OCI-LY7 (cell line): ENCODE data around the gene SLC30A9. TPM values are rescaled to one million over a fixed set of nuclear protein-coding genes. Genes with fewer than 3 reads are reported as not detected.

Experiments used
- BruUV-seq: library from RNA; stranded (reverse); fragments of 400-500 nt; replicated peaks from 2 replicates; lab custom pipeline; 2021; lab: Mats Ljungman, UMichigan
- CTCF ChIA-PET: fragments of 300-600 bp; sonication (Branson Sonifier 250); formaldehyde crosslinking; loops from one replicate; lab custom pipeline; 2022; ENCODE audit warnings: antibody characterized with exemption; ENCODE audit not compliant: unreplicated experiment; lab: Charles Lee
- POLR2A ChIA-PET: fragments of 300-600 bp; sonication (Branson Sonifier 250); formaldehyde crosslinking; loops from one replicate; lab custom pipeline; 2022; ENCODE audit warnings: antibody characterized with exemption; lab: Charles Lee
- DNase-seq: peaks from one replicate; pipeline ENCODE4 v3.0.0-alpha.2; 2015; ENCODE audit warnings: low spot score
- H2AFZ ChIP-seq: fragments of 200-600 bp; sonication (generic), shearing (Covaris generic); 2 replicates; pipeline ENCODE4 v1.6.1; 2014; ENCODE audit warnings: mild to moderate bottlenecking, antibody characterized with exemption, low read length, moderate library complexity
- H3K27ac ChIP-seq: fragments of 200-600 bp; sonication (generic); 2 replicates; pipeline ENCODE4 v1.5.1; 2014; ENCODE audit warnings: mixed run types, low read depth, mild to moderate bottlenecking, moderate library complexity, low read length, inconsistent platforms; ENCODE audit not compliant: poor library complexity, severe bottlenecking
- H3K36me3 ChIP-seq: fragments of 200-600 bp; sonication (generic); 2 replicates; pipeline ENCODE4 v1.6.1; 2014; ENCODE audit warnings: mild to moderate bottlenecking, antibody characterized with exemption, low read length, moderate library complexity, mixed read lengths; ENCODE audit not compliant: insufficient read depth
- H3K4me1 ChIP-seq: fragments of 200-600 bp; sonication (generic); 2 replicates; pipeline ENCODE4 v1.5.1; 2014; ENCODE audit warnings: mild to moderate bottlenecking, low read length; ENCODE audit not compliant: insufficient read depth, poor library complexity, severe bottlenecking
- H3K4me2 ChIP-seq: fragments of 200-600 bp; sonication (generic); 2 replicates; pipeline ENCODE4 v1.6.1; 2014; ENCODE audit warnings: mild to moderate bottlenecking, low read length
- H3K4me3 ChIP-seq: fragments of 200-600 bp; sonication (generic); 2 replicates; pipeline ENCODE4 v1.5.1; 2014; ENCODE audit warnings: mild to moderate bottlenecking, low read depth, low read length; ENCODE audit not compliant: poor library complexity, severe bottlenecking
- H3K79me2 ChIP-seq: fragments of 200-600 bp; sonication (generic); 2 replicates; pipeline ENCODE4 v1.6.1; 2016; ENCODE audit warnings: low read depth, mild to moderate bottlenecking, low read length, moderate library complexity, mixed read lengths; ENCODE audit not compliant: insufficient read depth
- H3K9me2 ChIP-seq: fragments of 200-600 bp; sonication (generic); 2 replicates; pipeline ENCODE4 v1.6.1; 2016; ENCODE audit warnings: mild to moderate bottlenecking, low read length, mixed read lengths; ENCODE audit not compliant: insufficient read depth
- H3K9me3 ChIP-seq: fragments of 200-600 bp; sonication (generic); 2 replicates; pipeline ENCODE4 v1.6.1; 2014; ENCODE audit warnings: mild to moderate bottlenecking, mixed run types, low read length, mixed read lengths
- H4K20me1 ChIP-seq: fragments of 200-600 bp; sonication (generic); 2 replicates; pipeline ENCODE4 v1.6.1; 2014; ENCODE audit warnings: mild to moderate bottlenecking, antibody characterized with exemption, low read length, moderate library complexity, mixed read lengths; ENCODE audit not compliant: insufficient read depth
- EZH2phosphoT487 ChIP-seq: fragments of 200-600 bp; sonication (generic); IDR thresholded peaks from 2 replicates; pipeline ENCODE4 v1.6.1; 2018; ENCODE audit warnings: low read depth, borderline replicate concordance, mild to moderate bottlenecking, mixed run types, antibody characterized with exemption, low read length, moderate library complexity, mixed read lengths
- intact Hi-C: fragments of 100-400 bp; cut with micrococcal nuclease; formaldehyde crosslinking; loops from one replicate; pipeline ENCODE4 v1.10.0; 2022; ENCODE audit not compliant: unreplicated experiment
- total RNA-seq, 2 experiments: library from RNA; depleted of rRNA in 1 of 2; stranded (reverse); fragments of >200 nt in 1 of 2; shearing (Covaris generic) in 1 of 2; gene quantifications; 2 replicates each; pipeline ENCODE4 v1.2.3, GENCODE V29; 2014 to 2022
- TF ChIP-seq, protein P1 (sequence below): fragments of 200-600 bp; sonication (generic); conservative IDR thresholded peaks from 2 replicates; pipeline ENCODE4 v1.5.1; 2014; ENCODE audit warnings: mild to moderate bottlenecking, antibody characterized with exemption, low read length, moderate library complexity, mixed read lengths

Gene SLC30A9
- total RNA-seq, 2 experiments from 2014 or later: 33.8 to 40.8 TPM

DNA sequence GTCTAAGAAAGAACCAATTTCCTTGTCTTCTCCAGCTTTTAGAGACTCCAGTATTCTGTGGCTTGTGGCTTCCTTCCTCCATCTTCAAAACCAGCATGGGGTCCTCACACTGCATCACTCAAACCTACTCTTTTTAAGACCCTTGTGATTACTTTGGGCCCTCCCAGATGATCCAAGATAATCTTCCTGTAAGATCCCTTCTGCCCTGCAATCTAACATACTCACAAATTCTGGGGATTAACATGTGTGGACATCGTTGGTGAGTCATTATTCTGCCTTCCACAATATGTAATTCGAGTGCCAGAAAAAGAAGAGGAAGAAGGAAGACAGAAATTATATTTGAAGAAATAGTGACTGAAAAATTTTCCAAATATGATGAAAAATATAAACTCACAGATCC is 114.2 kb downstream of the SLC30A9 start:
- H3K4me2 ChIP-seq: no peak overlapping the region
- ChIA-PET CTCF (no interaction called here), POLR2A (no interaction called here)
- DNase-seq: no peak
- H3K9me3 ChIP-seq: no peaks in the 10 kb centered on the region
- no peaks in the 10 kb centered on the region for H3K9me2 ChIP-seq
- intact Hi-C loops: no loop called here
- no peaks in the 10 kb centered on the region; the same call in 1 of the 2 replicates for H4K20me1 ChIP-seq
- no peak overlapping the region for H3K4me3 ChIP-seq
- peaks cover 36% of the 10 kb centered on the region for H3K36me3 ChIP-seq
- H3K79me2 ChIP-seq: no peaks in the 10 kb centered on the region
- TF ChIP-seq, protein P1, sequence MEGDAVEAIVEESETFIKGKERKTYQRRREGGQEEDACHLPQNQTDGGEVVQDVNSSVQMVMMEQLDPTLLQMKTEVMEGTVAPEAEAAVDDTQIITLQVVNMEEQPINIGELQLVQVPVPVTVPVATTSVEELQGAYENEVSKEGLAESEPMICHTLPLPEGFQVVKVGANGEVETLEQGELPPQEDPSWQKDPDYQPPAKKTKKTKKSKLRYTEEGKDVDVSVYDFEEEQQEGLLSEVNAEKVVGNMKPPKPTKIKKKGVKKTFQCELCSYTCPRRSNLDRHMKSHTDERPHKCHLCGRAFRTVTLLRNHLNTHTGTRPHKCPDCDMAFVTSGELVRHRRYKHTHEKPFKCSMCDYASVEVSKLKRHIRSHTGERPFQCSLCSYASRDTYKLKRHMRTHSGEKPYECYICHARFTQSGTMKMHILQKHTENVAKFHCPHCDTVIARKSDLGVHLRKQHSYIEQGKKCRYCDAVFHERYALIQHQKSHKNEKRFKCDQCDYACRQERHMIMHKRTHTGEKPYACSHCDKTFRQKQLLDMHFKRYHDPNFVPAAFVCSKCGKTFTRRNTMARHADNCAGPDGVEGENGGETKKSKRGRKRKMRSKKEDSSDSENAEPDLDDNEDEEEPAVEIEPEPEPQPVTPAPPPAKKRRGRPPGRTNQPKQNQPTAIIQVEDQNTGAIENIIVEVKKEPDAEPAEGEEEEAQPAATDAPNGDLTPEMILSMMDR: no peak
- TF ChIP-seq EZH2phosphoT487: no peak
- H3K27ac ChIP-seq: no peak overlapping the region
- no peak overlapping the region for H2AFZ ChIP-seq
- no TSS peak for BruUV-seq
- H3K4me1 ChIP-seq: no peaks in the 10 kb centered on the region

GRCh38 chr4:42112846-42113245 is 122.5 kb downstream of the SLC30A9 start:
- intact Hi-C loops: no loop called here
- BruUV-seq: no TSS peak
- no peaks in the 10 kb centered on the region for H4K20me1 ChIP-seq
- no peak for TF ChIP-seq EZH2phosphoT487
- TF ChIP-seq, protein P1: no peak
- no peak overlapping the region for H3K4me2 ChIP-seq
- no peak for DNase-seq
- peaks cover 95% of the 10 kb centered on the region for H3K36me3 ChIP-seq
- H3K4me1 ChIP-seq: no peaks in the 10 kb centered on the region
- CTCF ChIA-PET: no interaction called here
- no peak overlapping the region for H3K27ac ChIP-seq
- H3K9me3 ChIP-seq: no peaks in the 10 kb centered on the region
- H3K4me3 ChIP-seq: no peak overlapping the region
- H3K9me2 ChIP-seq: no peaks in the 10 kb centered on the region
- H2AFZ ChIP-seq: no peak overlapping the region
- POLR2A ChIA-PET: interaction anchor here (0.6 kb wide), 1 partner anchor 245 kb away, joined by 3 read pairs; no protein-coding TSS in a partner anchor
- H3K79me2 ChIP-seq: no peaks in the 10 kb centered on the region

GRCh38 chr4:42119886-42120285 is 129.6 kb downstream of the SLC30A9 start:
- Histone ChIP-seq H3K9me3 (no peaks in the 10 kb centered on the region), H3K4me1 (no peaks in the 10 kb centered on the region), H3K9me2 (no peaks in the 10 kb centered on the region), H3K36me3 (peaks cover 100% of the 10 kb centered on the region), H3K4me2 (no peak overlapping the region), H4K20me1 (no peaks in the 10 kb centered on the region), H2AFZ (no peak overlapping the region), H3K27ac (no peak overlapping the region), H3K79me2 (no peaks in the 10 kb centered on the region), H3K4me3 (no peak overlapping the region)
- CTCF ChIA-PET: no interaction called here
- POLR2A ChIA-PET: interaction anchor here (0.6 to 1.9 kb wide), 2 partner anchors 14 to 118 kb away, joined by 3 to 7 read pairs; no protein-coding TSS in a partner anchor
- TF ChIP-seq EZH2phosphoT487: no peak
- TF ChIP-seq, protein P1: no peak
- BruUV-seq: no TSS peak
- intact Hi-C loops: no loop called here
- DNase-seq: no peak
